SHP77 treated with DMSO at 0.1 percent for 48 hours (cell line): ENCODE data around the gene OPALIN.

ENCODE experiments used
- DNase-seq: peaks from one replicate; lab custom pipeline; 2025; lab: John Stamatoyannopoulos, UW

OPALIN gene

DNA sequence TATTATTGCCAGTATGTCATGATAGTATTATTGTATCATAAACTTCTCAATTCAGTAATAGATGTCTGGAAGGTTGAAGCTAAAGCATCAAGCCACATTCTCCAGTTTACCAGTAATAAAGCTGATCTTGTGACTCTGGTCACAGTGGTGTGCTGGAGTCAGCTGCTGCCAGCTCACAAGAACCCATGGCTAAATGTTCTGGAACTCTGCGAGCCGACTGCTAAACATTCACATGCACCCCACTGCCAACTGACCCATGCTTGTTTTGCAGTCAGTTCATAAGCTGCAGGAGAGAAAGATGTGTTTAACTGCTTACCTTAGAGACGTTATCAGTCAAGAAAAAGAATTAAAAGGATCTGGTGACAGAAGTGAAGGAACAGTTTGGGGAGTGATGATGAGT is 60.4 kb downstream of the OPALIN start:
- DNase-seq, result no peak

DNA sequence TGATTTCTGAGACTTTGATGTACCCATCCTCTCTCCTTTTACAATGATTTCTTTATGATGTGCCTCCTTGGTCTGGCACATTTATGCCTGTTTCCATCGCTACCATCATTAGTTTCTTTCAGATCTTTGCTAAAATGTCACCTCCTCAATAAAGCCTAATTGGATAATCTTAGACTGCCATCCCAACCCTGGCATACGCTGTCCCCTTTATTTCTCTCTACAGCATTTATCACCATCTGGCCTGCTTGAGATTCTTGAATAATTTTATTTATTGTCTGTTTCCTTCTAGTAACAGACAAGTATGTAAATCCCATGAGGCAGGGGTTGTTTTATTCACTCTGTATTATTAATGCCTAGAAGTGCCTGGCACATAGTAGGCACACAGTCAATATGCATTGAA is 61.3 kb downstream of the OPALIN start:
- no peak for DNase-seq

DNA sequence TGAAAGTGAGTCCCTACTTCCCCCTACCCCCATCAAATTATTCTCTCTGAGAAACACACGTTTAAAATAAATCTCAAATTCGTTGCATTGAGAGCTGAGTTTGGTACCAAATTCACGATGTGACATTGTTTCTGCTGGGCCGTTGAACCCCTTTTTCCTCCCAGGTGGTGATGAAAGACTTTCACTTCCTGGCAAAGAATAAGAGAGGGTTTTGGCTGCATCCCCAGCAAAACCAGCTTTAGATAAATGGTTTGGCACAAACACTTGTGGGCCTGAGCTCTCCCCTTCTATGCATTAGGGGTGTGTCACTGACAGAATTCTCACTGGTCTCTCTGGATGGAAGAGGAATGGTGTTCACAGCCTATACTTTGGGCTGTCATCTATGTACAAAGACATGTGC is 63.3 kb downstream of the OPALIN start:
- no peak for DNase-seq
